ENCODE data around the gene TTC21A.
A peak's percentile ranks its signal among the peaks of the same experiment; 100 is the strongest.

Gene TTC21A

GRCh38 chr3:39146611-39147591 lies 39.4 kb downstream of the TTC21A start:
- no peaks in the 10 kb centered on the region for H3K27me3 ChIP-seq (replicated peaks; ENCODE audit: insufficient read depth, low read length)
- H3K79me2 ChIP-seq (ENCODE audit: low read length) = peaks cover 62% of the 10 kb centered on the region
- H3K4me1 ChIP-seq (ENCODE audit: low read length) = peaks cover 48% of the 10 kb centered on the region
- DNase-seq = no peak
- peak overlapping the region; percentile 31; the same call in 1 of the 2 replicates for H3K9ac ChIP-seq (ENCODE audit: low read length)
- peak overlapping the region; percentile 84 for H3K4me2 ChIP-seq (ENCODE audit: low read depth, low read length)
- TF ChIP-seq CTCF (IDR thresholded peaks at IDR 0.05; ENCODE audit: low read length) = no peak
- no peak for TF ChIP-seq EZH2 (optimal IDR thresholded peaks at IDR 0.05; ENCODE audit: low read depth, low read length)
- TF ChIP-seq EZH2phosphoT487 (IDR thresholded peaks at IDR 0.05; ENCODE audit: low read length) = no peak
- no peak overlapping the region for H2AFZ ChIP-seq (ENCODE audit: low read length)
- no peaks in the 10 kb centered on the region for H3K9me2 ChIP-seq (replicated peaks; ENCODE audit: insufficient read depth, low read length)
- peak overlapping the region; percentile 31; the same call in 1 of the 2 replicates for H3K4me3 ChIP-seq (ENCODE audit: low read length)
- peaks cover 24% of the 10 kb centered on the region for H3F3A ChIP-seq (ENCODE audit: insufficient read depth, low read length)
- H4K20me1 ChIP-seq (ENCODE audit: insufficient read depth, low read length) = no peaks in the 10 kb centered on the region
- H3K36me3 ChIP-seq (replicated peaks; ENCODE audit: insufficient read depth, low read length) = peaks cover 2% of the 10 kb centered on the region; the same call in 1 of the 2 replicates
- H3K27ac ChIP-seq (ENCODE audit: low read length) = peak overlapping the region; percentile 55; the same call in 1 of the 2 replicates
- H3K9me3 ChIP-seq (replicated peaks; ENCODE audit: insufficient read depth, low read length) = no peaks in the 10 kb centered on the region

GRCh38 chr3:39147711-39148434 lies 40.4 kb downstream of the TTC21A start:
- H2AFZ ChIP-seq (ENCODE audit: low read length) = no peak overlapping the region
- DNase-seq = peak; percentile 58
- H3K9me3 ChIP-seq (replicated peaks; ENCODE audit: insufficient read depth, low read length) = no peaks in the 10 kb centered on the region
- H3K4me3 ChIP-seq (ENCODE audit: low read length) = peak overlapping the region; percentile 31
- TF ChIP-seq CTCF (IDR thresholded peaks at IDR 0.05; ENCODE audit: low read length) (no peak), EZH2phosphoT487 (IDR thresholded peaks at IDR 0.05; ENCODE audit: low read length) (no peak), EZH2 (optimal IDR thresholded peaks at IDR 0.05; ENCODE audit: low read depth, low read length) (no peak)
- no peaks in the 10 kb centered on the region; the same call in 1 of the 2 replicates for H3K36me3 ChIP-seq (replicated peaks; ENCODE audit: insufficient read depth, low read length)
- peak overlapping the region; percentile 55; the same call in 1 of the 2 replicates for H3K27ac ChIP-seq (ENCODE audit: low read length)
- peaks cover 49% of the 10 kb centered on the region for H3K4me1 ChIP-seq (ENCODE audit: low read length)
- H3F3A ChIP-seq (ENCODE audit: insufficient read depth, low read length) = peaks cover 34% of the 10 kb centered on the region
- peaks cover 69% of the 10 kb centered on the region for H3K79me2 ChIP-seq (ENCODE audit: low read length)
- no peaks in the 10 kb centered on the region for H3K9me2 ChIP-seq (replicated peaks; ENCODE audit: insufficient read depth, low read length)
- no peaks in the 10 kb centered on the region for H4K20me1 ChIP-seq (ENCODE audit: insufficient read depth, low read length)
- peak overlapping the region; percentile 31; the same call in 1 of the 2 replicates for H3K9ac ChIP-seq (ENCODE audit: low read length)
- peak overlapping the region; percentile 84 for H3K4me2 ChIP-seq (ENCODE audit: low read depth, low read length)
- H3K27me3 ChIP-seq (replicated peaks; ENCODE audit: insufficient read depth, low read length) = no peaks in the 10 kb centered on the region

- no peaks in the 10 kb centered on the region for H3K9me3 ChIP-seq (replicated peaks; ENCODE audit: insufficient read depth, low read length)
- peaks cover 72% of the 10 kb centered on the region for H3K79me2 ChIP-seq (ENCODE audit: low read length)
- peak overlapping the region; percentile 84 for H3K4me2 ChIP-seq (ENCODE audit: low read depth, low read length)
- H3K9ac ChIP-seq (ENCODE audit: low read length) = peak overlapping the region; percentile 31; the same call in 1 of the 2 replicates
- no peaks in the 10 kb centered on the region; the same call in 1 of the 2 replicates for H3K36me3 ChIP-seq (replicated peaks; ENCODE audit: insufficient read depth, low read length)
- no peaks in the 10 kb centered on the region for H4K20me1 ChIP-seq (ENCODE audit: insufficient read depth, low read length)
- H3K4me3 ChIP-seq (ENCODE audit: low read length) = peak overlapping the region; percentile 31; the same call in 1 of the 2 replicates
- no peak for DNase-seq
- H3K27me3 ChIP-seq (replicated peaks; ENCODE audit: insufficient read depth, low read length) = no peaks in the 10 kb centered on the region
- TF ChIP-seq EZH2phosphoT487 (IDR thresholded peaks at IDR 0.05; ENCODE audit: low read length) (no peak), CTCF (IDR thresholded peaks at IDR 0.05; ENCODE audit: low read length) (no peak), EZH2 (optimal IDR thresholded peaks at IDR 0.05; ENCODE audit: low read depth, low read length) (no peak)
- peak overlapping the region; percentile 55; the same call in 1 of the 2 replicates for H3K27ac ChIP-seq (ENCODE audit: low read length)
- H3K9me2 ChIP-seq (replicated peaks; ENCODE audit: insufficient read depth, low read length) = no peaks in the 10 kb centered on the region
- H3F3A ChIP-seq (ENCODE audit: insufficient read depth, low read length) = peaks cover 37% of the 10 kb centered on the region
- H3K4me1 ChIP-seq (ENCODE audit: low read length) = peaks cover 49% of the 10 kb centered on the region
- H2AFZ ChIP-seq (ENCODE audit: low read length) = no peak overlapping the region
Observed at GRCh38 chr3:39148435-39149058, 41.1 kb downstream of the TTC21A start.
